ENCODE data around the gene FBXL16.
A peak's percentile ranks its signal among the peaks of the same experiment; 100 is the strongest.

The FBXL16 gene

GRCh38 chr16:689175-689897 lies 16.3 kb downstream of the FBXL16 start:
- no peak for DNase-seq

DNA sequence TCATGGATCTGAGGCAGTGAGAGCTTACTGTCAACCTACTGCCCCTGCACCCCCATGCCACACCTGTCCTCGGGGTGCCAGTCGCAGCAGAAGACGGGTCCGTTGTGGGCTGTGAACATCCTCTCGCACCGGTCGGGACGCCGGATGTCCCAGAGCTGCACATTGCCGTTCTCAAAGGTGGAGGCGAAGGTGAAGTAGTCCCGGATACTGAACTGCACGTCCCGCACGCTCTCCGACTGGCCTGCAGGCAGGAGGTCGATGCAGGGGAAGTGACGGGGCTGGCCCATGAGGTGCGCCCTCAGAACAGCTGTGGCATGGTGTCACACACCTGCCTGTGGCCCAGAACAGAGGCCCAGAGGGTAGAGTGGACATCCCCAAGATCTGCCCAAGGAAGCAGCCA lies 18.1 kb downstream of the FBXL16 start:
- DNase-seq = no peak

DNA sequence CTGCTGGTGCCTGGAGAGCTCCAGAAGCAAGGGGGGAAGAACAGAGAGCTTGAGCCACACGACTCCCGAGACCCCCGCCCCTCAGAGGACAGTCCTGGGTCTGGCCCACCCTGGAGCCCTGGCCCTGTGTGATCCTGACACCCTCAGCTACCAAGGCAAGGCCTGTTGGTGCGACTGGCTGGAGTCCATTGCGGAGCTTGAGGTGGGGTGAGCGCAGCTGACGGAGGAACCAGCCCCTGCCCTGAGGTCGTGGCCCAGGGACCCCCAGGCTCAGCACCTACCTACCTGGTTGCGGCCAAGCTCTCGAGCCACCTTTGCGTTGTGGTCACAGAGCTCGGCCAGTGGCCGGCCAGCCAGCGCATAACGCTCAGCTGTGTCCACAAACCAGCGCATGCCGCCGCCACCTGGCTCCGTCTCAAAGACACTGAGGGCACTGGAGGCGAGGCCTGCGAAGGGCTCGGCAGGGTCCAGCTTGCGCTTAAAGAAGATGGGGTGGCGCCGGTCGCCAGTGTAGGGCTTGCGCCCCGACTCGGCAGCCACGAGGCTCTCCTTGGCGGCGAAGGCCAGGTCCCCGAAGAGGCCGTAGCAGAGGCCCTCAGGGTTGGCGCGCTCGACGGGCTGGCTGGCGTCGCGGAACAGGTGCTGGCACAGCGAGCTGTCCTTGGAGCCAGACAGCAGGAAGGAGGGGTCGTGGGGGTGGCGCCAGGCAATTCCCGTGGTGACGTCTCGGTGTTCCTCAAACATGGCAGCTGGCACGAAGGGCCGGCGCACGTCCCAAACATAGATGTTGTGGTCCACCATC lies 18.9 kb downstream of the FBXL16 start:
- no peak for DNase-seq

- DNase-seq = no peak
These were observed 19.6 kb downstream of the FBXL16 start for GRCh38 chr16:685967-686366.

DNA sequence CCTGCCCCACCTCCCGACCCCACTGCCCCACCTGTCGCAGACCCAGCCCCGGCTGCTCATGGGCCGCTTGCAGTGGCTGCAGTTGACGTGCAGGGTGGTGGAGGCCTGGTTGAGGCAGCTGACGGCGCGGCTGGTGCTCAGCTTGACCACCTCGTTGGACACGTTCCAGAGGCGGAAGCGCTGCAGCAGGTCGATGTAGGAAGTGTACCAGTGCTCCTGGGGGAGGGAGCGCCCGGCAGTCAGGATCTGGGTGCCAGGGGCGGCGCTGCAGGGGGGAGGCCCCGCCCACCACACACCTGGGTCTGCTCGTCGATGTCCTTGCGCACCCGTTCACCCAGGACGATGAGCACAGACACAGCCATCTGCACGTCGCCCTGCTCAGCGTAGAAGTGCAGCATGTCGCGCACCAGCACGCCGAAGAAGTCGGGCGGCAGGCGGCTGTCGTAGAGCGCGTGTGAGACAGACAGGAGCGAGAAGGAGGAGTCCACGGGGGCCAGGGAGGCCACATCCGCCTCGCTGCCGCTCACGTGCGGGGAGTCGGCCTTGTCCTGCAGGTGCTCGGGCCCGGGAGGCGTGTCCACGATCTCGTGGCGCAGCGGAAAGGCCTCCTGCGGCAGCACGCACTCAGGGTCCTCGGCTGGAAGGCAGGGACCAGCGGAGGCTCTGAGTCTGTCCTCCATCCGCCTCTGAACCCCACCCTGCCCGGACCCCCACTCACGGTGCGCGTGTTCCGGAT lies 20.5 kb downstream of the FBXL16 start:
- DNase-seq = no peak

- peak; percentile 96 for DNase-seq
These were observed 21.4 kb downstream of the FBXL16 start, which contains the start of gene JMJD8 for GRCh38 chr16:684071-684794. Gene JMJD8 (minus strand): TSS chr16:684334. CDS start chr16:684319, 15 bp downstream.

- no peak for DNase-seq
These were observed 22.1 kb downstream of the FBXL16 start for GRCh38 chr16:683396-684070.

GRCh38 chr16:682493-683395 lies 22.9 kb downstream of the FBXL16 start:
- no peak for DNase-seq

- no peak for DNase-seq
These were observed 23.7 kb downstream of the FBXL16 start for GRCh38 chr16:681746-682427.

DNA sequence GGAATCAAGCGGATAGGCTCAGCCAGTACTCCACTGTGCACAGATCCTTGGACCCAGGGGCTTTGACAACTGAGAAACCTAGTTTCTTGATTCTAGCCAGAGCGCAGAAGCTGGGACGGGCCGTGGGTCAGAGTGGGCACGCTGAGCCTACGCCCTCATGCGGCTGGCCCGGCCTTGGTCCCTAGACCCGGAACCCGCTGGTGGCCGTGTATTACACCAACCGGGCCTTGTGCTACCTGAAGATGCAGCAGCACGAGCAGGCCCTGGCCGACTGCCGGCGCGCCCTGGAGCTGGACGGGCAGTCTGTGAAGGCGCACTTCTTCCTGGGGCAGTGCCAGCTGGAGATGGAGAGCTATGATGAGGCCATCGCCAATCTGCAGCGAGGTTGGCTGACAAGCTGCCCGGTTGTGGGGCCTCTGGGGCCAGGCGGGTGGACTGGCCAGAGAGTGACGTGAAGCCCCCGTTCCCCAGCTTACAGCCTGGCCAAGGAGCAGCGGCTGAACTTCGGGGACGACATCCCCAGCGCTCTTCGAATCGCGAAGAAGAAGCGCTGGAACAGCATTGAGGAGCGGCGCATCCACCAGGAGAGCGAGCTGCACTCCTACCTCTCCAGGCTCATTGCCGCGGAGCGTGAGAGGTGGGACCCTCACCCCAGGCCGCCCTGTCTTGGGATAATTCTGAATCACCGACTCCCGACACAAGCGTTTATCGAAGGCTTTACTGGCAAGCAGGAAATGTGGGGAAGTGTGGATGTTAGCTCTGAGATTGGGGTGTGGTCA lies 24.4 kb downstream of the FBXL16 start:
- DNase-seq = no peak

- DNase-seq = no peak
These were observed 25.0 kb downstream of the FBXL16 start for GRCh38 chr16:680625-680945.

DNA sequence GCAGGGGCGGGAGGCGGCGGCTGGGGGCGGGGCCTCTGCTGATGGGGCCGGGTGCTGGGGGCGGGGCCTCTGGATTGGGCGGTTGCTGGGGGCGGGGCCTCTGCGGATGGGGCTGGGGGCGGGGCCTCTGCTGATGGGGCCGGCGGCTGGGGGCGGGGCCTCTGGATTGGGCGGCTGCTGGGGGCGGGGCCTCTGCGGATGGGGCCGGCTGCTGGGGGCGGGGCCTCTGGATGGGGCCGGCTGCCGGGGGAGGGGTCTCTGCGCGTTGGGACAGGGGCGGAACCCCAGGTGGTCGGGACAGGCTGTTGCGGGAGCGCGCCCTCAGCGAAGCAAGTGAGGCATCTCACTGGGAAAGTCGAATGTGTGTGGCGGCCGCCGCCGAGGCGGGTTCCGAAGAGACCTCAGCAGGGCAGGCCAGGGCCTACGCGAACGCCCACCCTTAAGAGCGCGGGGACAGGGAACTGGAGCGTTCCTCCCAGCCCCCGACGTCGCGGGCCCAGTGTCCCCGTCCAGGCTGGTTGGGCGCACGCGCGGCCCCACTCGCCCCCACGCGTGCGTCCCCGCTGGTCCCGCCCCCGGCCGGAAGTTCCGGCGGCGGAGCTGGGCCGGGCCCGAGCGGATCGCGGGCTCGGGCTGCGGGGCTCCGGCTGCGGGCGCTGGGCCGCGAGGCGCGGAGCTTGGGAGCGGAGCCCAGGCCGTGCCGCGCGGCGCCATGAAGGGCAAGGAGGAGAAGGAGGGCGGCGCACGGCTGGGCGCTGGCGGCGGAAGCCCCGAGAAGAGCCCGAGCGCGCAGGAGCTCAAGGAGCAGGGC lies 25.6 kb downstream of the FBXL16 start, which contains the start of gene STUB1:
STUB1 (plus strand) TSS at position 597 of the 811 bp plus-strand sequence; CDS start at position 713, 116 bp downstream.
- DNase-seq = peak; percentile 90

GRCh38 chr16:678858-679813 lies 26.5 kb downstream of the FBXL16 start:
- DNase-seq = peak; percentile 61

DNA sequence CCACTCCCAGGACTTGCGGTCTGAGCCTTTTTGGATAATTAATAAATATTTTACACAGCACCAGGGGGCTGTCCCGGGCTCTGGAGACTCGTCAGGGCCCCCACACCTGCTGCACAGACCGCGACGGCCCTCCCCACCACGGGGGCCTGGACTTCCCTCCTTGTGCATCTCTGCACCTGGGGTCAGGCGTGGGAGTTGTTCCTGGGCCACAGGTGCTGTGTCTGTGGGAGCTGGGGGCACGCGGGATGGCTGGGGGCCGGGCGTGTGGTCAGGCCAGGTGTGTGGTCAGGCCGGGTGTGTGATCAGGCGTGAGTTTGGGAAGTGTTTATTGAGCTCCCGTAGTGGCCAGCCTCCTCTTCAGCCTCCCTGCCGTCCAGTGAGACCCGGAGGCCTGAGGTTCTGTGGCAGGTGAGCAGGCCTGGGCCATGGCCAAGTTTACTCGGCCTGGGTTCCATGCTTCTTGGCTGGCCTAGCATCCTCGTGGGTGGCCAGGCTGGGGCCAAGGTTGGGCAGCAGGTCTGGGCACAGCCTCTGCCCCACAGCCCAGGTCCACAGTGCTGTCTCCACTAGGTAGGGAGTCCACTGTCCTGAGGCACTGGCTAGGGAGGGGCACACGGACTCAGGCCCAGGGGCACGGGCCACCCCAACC lies 27.3 kb downstream of the FBXL16 start:
- DNase-seq = no peak

GRCh38 chr16:677316-678190 lies 28.0 kb downstream of the FBXL16 start:
- no peak for DNase-seq

DNA sequence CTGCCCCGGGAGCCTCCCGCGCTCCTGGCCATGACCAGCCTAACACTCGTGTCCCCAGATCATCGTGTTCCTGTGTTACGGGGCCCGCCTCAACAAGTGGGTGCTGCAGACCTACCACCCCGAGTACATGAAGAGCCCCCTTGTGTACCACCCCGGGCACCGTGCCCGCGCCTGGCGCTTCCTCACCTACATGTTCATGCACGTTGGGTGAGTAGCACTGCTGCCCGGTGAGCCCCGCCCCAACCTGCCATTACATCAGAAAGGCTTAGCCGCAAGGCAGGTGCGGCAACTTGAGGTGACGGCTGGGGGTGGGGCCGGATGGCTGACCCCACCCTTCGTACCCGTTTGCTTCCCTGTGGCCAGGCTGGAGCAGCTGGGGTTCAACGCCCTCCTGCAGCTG lies 28.7 kb downstream of the FBXL16 start:
- DNase-seq = no peak

Data from activated CD4-positive, CD25-positive, alpha-beta regulatory T cell treated with anti-CD3 and anti-CD28 coated beads, Interleukin-2, amount 50 U/mL, for 72 hours (primary cell).